Posterior vena cava (tissue), 2 donors: Measurements from ENCODE around the gene WSCD2. TPM values are rescaled to one million over a fixed set of nuclear protein-coding genes. Genes with fewer than 3 reads are reported as not detected.

ENCODE experiments used
- total RNA-seq, 2 donors: library from RNA; stranded (reverse); fragmentation: NEBNext Ultra II Directional; extraction: Animal tissue kit (Norgen Biotek cat#: 25700); gene quantifications; one replicate each; pipeline ENCODE4 v1.2.1, GENCODE V29; 2021
- donor health status: DM: yes; HTN: yes; CAD: no.
- donor health status: DM: yes; HTN: yes; CAD: no.

The WSCD2 gene
- total RNA-seq, 2 donors from 2014 or later = 9.3 to 17.8 TPM

Other genes starting within 250 kb of the WSCD2 start
- gene CMKLR1, start 210.0 kb downstream of the WSCD2 start, total RNA-seq = 10 to 100 TPM; 44.6 to 53.4 TPM